Upper lobe of left lung (tissue), 6 donors: Measurements from ENCODE around the gene ARIH2. TPM values are rescaled to one million over a fixed set of nuclear protein-coding genes. Genes with fewer than 3 reads are reported as not detected.

Source experiments
- ATAC-seq, 2 donors: fragments of 200-7000 bp; cut with Tn5 transposase; one replicate each; pipeline ENCODE4 v1.9.1; 2022; ENCODE audit warnings: mild to moderate bottlenecking in 2 of 2, moderate library complexity in 2 of 2; ENCODE audit not compliant: low FRiP score in 2 of 2
- DNase-seq, 2 donors: peaks; one replicate each; pipeline ENCODE4 v3.0.0-alpha.2; 2019 to 2020
- H3K27ac ChIP-seq, 4 donors: fragments of 200-600 bp; sonication (generic); one replicate each; pipeline ENCODE4 v1.5.1; 2016 to 2019
- H3K27me3 ChIP-seq, 4 donors: fragments of 200-600 bp; sonication (generic); one replicate each; pipeline ENCODE4 v1.5.1; 2017 to 2019
- H3K36me3 ChIP-seq, 4 donors: fragments of 200-600 bp; sonication (generic); one replicate each; pipeline ENCODE4 v1.5.1; 2016 to 2019
- H3K4me1 ChIP-seq, 4 donors: fragments of 200-600 bp; sonication (generic); one replicate each; pipeline ENCODE4 v1.5.1; 2018 to 2019
- H3K4me3 ChIP-seq, 4 donors: fragments of 200-600 bp; sonication (generic); one replicate each; pipeline ENCODE4 v1.5.1; 2017 to 2019; ENCODE audit warnings: mild to moderate bottlenecking in 2 of 4, moderate library complexity in 1 of 4
- H3K9me3 ChIP-seq, 4 donors: fragments of 200-600 bp; sonication (generic); one replicate each; pipeline ENCODE4 v1.5.1; 2018 to 2019
- CTCF ChIP-seq, 6 experiments: fragments of 450-650 bp in 4 of 6; fragments of 200-600 bp in 2 of 6; sonication (generic) in 2 of 6; IDR thresholded peaks; one replicate each; pipeline ENCODE4 v1.5.1; 2016 to 2019; ENCODE audit warnings: antibody characterized with exemption in 6 of 6
- EP300 ChIP-seq, 4 donors: sonication (generic); formaldehyde crosslinking; IDR thresholded peaks; one replicate each; pipeline ENCODE4 v1.5.1; 2017; ENCODE audit warnings: antibody characterized with exemption in 4 of 4, control low read depth in 2 of 4
- POLR2A ChIP-seq, 4 donors: fragments of 450-650 bp; IDR thresholded peaks; one replicate each; pipeline ENCODE4 v1.5.1; 2016 to 2017; ENCODE audit warnings: antibody characterized with exemption in 4 of 4, mild to moderate bottlenecking in 2 of 4
- POLR2AphosphoS5 ChIP-seq, 2 donors: sonication (generic); formaldehyde crosslinking; IDR thresholded peaks; one replicate each; pipeline ENCODE4 v1.5.1; 2017; ENCODE audit warnings: antibody characterized with exemption in 2 of 2
- WGBS, 2 donors: methylation state at CpG; one replicate each; pipeline ENCODE4 v1.1.5; 2017 to 2018; 5-methylcytosine and 5-hydroxymethylcytosine counted together
- total RNA-seq, 6 donors: library from RNA; depleted of rRNA in 4 of 6; stranded (reverse); fragments of >200 nt in 4 of 6; gene quantifications; one replicate each; pipeline versions ENCODE4 v1.1.0 to v1.2.1, GENCODE V29; 2016 to 2021
- donor health status: DM: no; HTN: no; CAD: no; lungs with moderate emphysema.
- donor health status: DM: no; HTN: yes; CAD: no; lungs with severe emphysema.

The ARIH2 gene
- total RNA-seq, 6 donors from 2014 or later: 81.2 to 190 (median 91.0) TPM

- WGBS, 2 donors: 93 to 96% methylated on average over 4 of the region's 4 CpGs
- H3K36me3 ChIP-seq: peaks cover 38 to 96% (median 80%) of the 10 kb centered on the region in 4 donors
Observed at GRCh38 chr3:48980295-48980694, 61.7 kb downstream of the ARIH2 start.

GRCh38 chr3:48982016-48982415, 63.4 kb downstream of the ARIH2 start:
- DNase-seq: no peak
- Histone ChIP-seq H3K4me3 (no peak overlapping the region), H3K9me3 (no peaks in the 10 kb centered on the region), H3K4me1 (no peaks in the 10 kb centered on the region), H3K36me3 (peaks cover 25 to 90% (median 75%) of the 10 kb centered on the region in 4 donors), H3K27me3 (no peaks in the 10 kb centered on the region), H3K27ac (no peak overlapping the region)
- TF ChIP-seq EP300 (IDR thresholded peaks at IDR 0.05): no peak
- TF ChIP-seq CTCF (IDR thresholded peaks at IDR 0.05): no peak
- no peak for TF ChIP-seq POLR2A (IDR thresholded peaks at IDR 0.05)
- TF ChIP-seq POLR2AphosphoS5 (IDR thresholded peaks at IDR 0.05): no peak
- no peak for ATAC-seq

More at GRCh38 chr3:48980295-48980694, 61.7 kb downstream of the ARIH2 start:
- ATAC-seq (no peak), DNase-seq (no peak)
- H3K27me3 ChIP-seq: no peaks in the 10 kb centered on the region
- no peak overlapping the region for H3K27ac ChIP-seq
- H3K4me3 ChIP-seq: no peak overlapping the region
- TF ChIP-seq CTCF (IDR thresholded peaks at IDR 0.05): no peak
- TF ChIP-seq POLR2AphosphoS5 (IDR thresholded peaks at IDR 0.05): no peak
- H3K9me3 ChIP-seq: no peaks in the 10 kb centered on the region
- H3K4me1 ChIP-seq: no peaks in the 10 kb centered on the region

GRCh38 chr3:48982686-48983085, 64.0 kb downstream of the ARIH2 start:
- peaks cover 0 to under 1% (median 0%) of the 10 kb centered on the region in 4 donors for H3K4me1 ChIP-seq
- H3K9me3 ChIP-seq: no peaks in the 10 kb centered on the region
- H3K4me3 ChIP-seq: no peak overlapping the region
- no peaks in the 10 kb centered on the region for H3K27me3 ChIP-seq
- H3K27ac ChIP-seq: no peak overlapping the region
- TF ChIP-seq CTCF (IDR thresholded peaks at IDR 0.05): no peak
- TF ChIP-seq POLR2A (IDR thresholded peaks at IDR 0.05): no peak
- TF ChIP-seq POLR2AphosphoS5 (IDR thresholded peaks at IDR 0.05): no peak
- no peak for TF ChIP-seq EP300 (IDR thresholded peaks at IDR 0.05)
- ATAC-seq (no peak), DNase-seq (no peak)
- H3K36me3 ChIP-seq: peaks cover 25 to 83% (median 69%) of the 10 kb centered on the region in 4 donors
- 81 to 86% methylated on average over 5 of the region's 5 CpGs for WGBS, 2 donors

GRCh38 chr3:48983096-48983495, 64.5 kb downstream of the ARIH2 start:
- no peak for ATAC-seq
- WGBS, 2 donors: 93 to 97% methylated on average over 4 of the region's 4 CpGs
- Histone ChIP-seq H3K4me3 (no peak overlapping the region), H3K36me3 (peaks cover 22 to 79% (median 67%) of the 10 kb centered on the region in 4 donors), H3K27ac (no peak overlapping the region), H3K4me1 (peaks cover 0 to 5% (median 1%) of the 10 kb centered on the region in 4 donors), H3K27me3 (no peaks in the 10 kb centered on the region), H3K9me3 (no peaks in the 10 kb centered on the region)
- TF ChIP-seq CTCF (IDR thresholded peaks at IDR 0.05): no peak
- no peak for TF ChIP-seq POLR2AphosphoS5 (IDR thresholded peaks at IDR 0.05)
- no peak for TF ChIP-seq POLR2A (IDR thresholded peaks at IDR 0.05)
- TF ChIP-seq EP300 (IDR thresholded peaks at IDR 0.05): no peak
- no peak for DNase-seq

- no peak overlapping the region for H3K27ac ChIP-seq
- ATAC-seq: no peak
- H3K36me3 ChIP-seq: peaks cover 14 to 66% (median 53%) of the 10 kb centered on the region in 4 donors
- H3K27me3 ChIP-seq: no peaks in the 10 kb centered on the region
- peaks cover 7 to 17% (median 10%) of the 10 kb centered on the region in 4 donors for H3K4me1 ChIP-seq
- no peak for DNase-seq
- no peaks in the 10 kb centered on the region for H3K9me3 ChIP-seq
- no peak for TF ChIP-seq POLR2AphosphoS5 (IDR thresholded peaks at IDR 0.05)
- TF ChIP-seq EP300 (IDR thresholded peaks at IDR 0.05): no peak
- TF ChIP-seq CTCF (IDR thresholded peaks at IDR 0.05): no peak
- TF ChIP-seq POLR2A (IDR thresholded peaks at IDR 0.05): no peak
- H3K4me3 ChIP-seq: no peak overlapping the region
Observed at GRCh38 chr3:48984663-48985062, 66.0 kb downstream of the ARIH2 start.
